T-helper 1 cell treated with Interleukin-12 subunit alpha and Interleukin-12 subunit beta and Interleukin-4 antibody, amounts not matched to agents 30 μg/mL and 1 μg/mL, for 36 hours (primary cell): Measurements from ENCODE around the gene HPS6.
A peak's percentile ranks its signal among the peaks of the same experiment; 100 is the strongest.

Experiments
- H3K27ac Mint-ChIP-seq: one replicate; pipeline ENCODE4 v1.8.0; 2021; ENCODE audit warnings: mild to moderate bottlenecking, mixed read lengths
- H3K27me3 Mint-ChIP-seq: one replicate; pipeline ENCODE4 v1.8.0; 2021; ENCODE audit warnings: low read depth, mixed read lengths
- H3K36me3 Mint-ChIP-seq: one replicate; pipeline ENCODE4 v1.8.0; 2021; ENCODE audit warnings: low read depth, mixed read lengths
- H3K4me1 Mint-ChIP-seq: one replicate; pipeline ENCODE4 v1.8.0; 2021; ENCODE audit warnings: low read depth, mixed read lengths
- H3K4me3 Mint-ChIP-seq: one replicate; pipeline ENCODE4 v1.8.0; 2021; ENCODE audit warnings: mild to moderate bottlenecking, moderate library complexity, mixed read lengths
- H3K9me3 Mint-ChIP-seq: one replicate; pipeline ENCODE4 v1.8.0; 2021; ENCODE audit warnings: mixed read lengths

HPS6 gene

GRCh38 chr10:102059987-102060386, 5.2 kb upstream of the HPS6 start:
- H3K4me1 Mint-ChIP-seq: peaks cover 21% of the 10 kb centered on the region
- no peaks in the 10 kb centered on the region for H3K27me3 Mint-ChIP-seq
- H3K9me3 Mint-ChIP-seq: no peaks in the 10 kb centered on the region
- H3K36me3 Mint-ChIP-seq: peaks cover 5% of the 10 kb centered on the region
- H3K4me3 Mint-ChIP-seq: no peak overlapping the region
- H3K27ac Mint-ChIP-seq: no peak overlapping the region

GRCh38 chr10:102064503-102064867, 664 bp upstream of the HPS6 start:
- H3K27ac Mint-ChIP-seq: peak overlapping the region; percentile 93
- peaks cover 2% of the 10 kb centered on the region for H3K36me3 Mint-ChIP-seq
- no peaks in the 10 kb centered on the region for H3K9me3 Mint-ChIP-seq
- peaks cover 26% of the 10 kb centered on the region for H3K4me1 Mint-ChIP-seq
- H3K27me3 Mint-ChIP-seq: no peaks in the 10 kb centered on the region
- H3K4me3 Mint-ChIP-seq: peak overlapping the region; percentile 82

GRCh38 chr10:102065561-102066398, 631 bp downstream of the HPS6 start:
- Mint-ChIP-seq H3K4me1 (peaks cover 26% of the 10 kb centered on the region), H3K27me3 (no peaks in the 10 kb centered on the region), H3K36me3 (peaks cover 4% of the 10 kb centered on the region), H3K4me3 (peak overlapping the region; percentile 85), H3K27ac (peak overlapping the region; percentile 81), H3K9me3 (no peaks in the 10 kb centered on the region)

GRCh38 chr10:102066399-102067088, 1.4 kb downstream of the HPS6 start:
- Mint-ChIP-seq H3K4me3 (peak overlapping the region; percentile 85), H3K27me3 (no peaks in the 10 kb centered on the region), H3K4me1 (peaks cover 26% of the 10 kb centered on the region), H3K9me3 (no peaks in the 10 kb centered on the region), H3K27ac (peak overlapping the region; percentile 81), H3K36me3 (peaks cover 4% of the 10 kb centered on the region)

- Mint-ChIP-seq H3K36me3 (peaks cover 4% of the 10 kb centered on the region), H3K9me3 (no peaks in the 10 kb centered on the region), H3K4me3 (peak overlapping the region; percentile 51), H3K27me3 (no peaks in the 10 kb centered on the region), H3K4me1 (peaks cover 26% of the 10 kb centered on the region), H3K27ac (peak overlapping the region; percentile 57)
Observed at GRCh38 chr10:102067091-102067916, 2.2 kb downstream of the HPS6 start.

GRCh38 chr10:102068216-102068615, 3.1 kb downstream of the HPS6 start:
- Mint-ChIP-seq H3K9me3 (no peaks in the 10 kb centered on the region), H3K27ac (no peak overlapping the region), H3K27me3 (no peaks in the 10 kb centered on the region), H3K36me3 (peaks cover 7% of the 10 kb centered on the region), H3K4me3 (no peak overlapping the region), H3K4me1 (peaks cover 25% of the 10 kb centered on the region)

- Mint-ChIP-seq H3K27ac (no peak overlapping the region), H3K36me3 (peaks cover 7% of the 10 kb centered on the region), H3K4me3 (no peak overlapping the region)
Observed at GRCh38 chr10:102069071-102069470, 3.9 kb downstream of the HPS6 start.

GRCh38 chr10:102072673-102073527, 7.8 kb downstream of the HPS6 start:
- H3K9me3 Mint-ChIP-seq: no peaks in the 10 kb centered on the region
- H3K4me3 Mint-ChIP-seq: no peak overlapping the region
- H3K4me1 Mint-ChIP-seq: peaks cover 5% of the 10 kb centered on the region
- no peak overlapping the region for H3K27ac Mint-ChIP-seq
- H3K27me3 Mint-ChIP-seq: no peaks in the 10 kb centered on the region
- peaks cover 7% of the 10 kb centered on the region for H3K36me3 Mint-ChIP-seq

More at GRCh38 chr10:102069071-102069470, 3.9 kb downstream of the HPS6 start:
- Mint-ChIP-seq H3K27me3 (no peaks in the 10 kb centered on the region), H3K9me3 (no peaks in the 10 kb centered on the region), H3K4me1 (peaks cover 23% of the 10 kb centered on the region)

- Mint-ChIP-seq H3K27me3 (no peaks in the 10 kb centered on the region), H3K9me3 (no peaks in the 10 kb centered on the region), H3K4me1 (no peaks in the 10 kb centered on the region), H3K27ac (no peak overlapping the region), H3K4me3 (no peak overlapping the region), H3K36me3 (no peaks in the 10 kb centered on the region)
Observed at GRCh38 chr10:102083541-102083940, 18.4 kb downstream of the HPS6 start.

- Mint-ChIP-seq H3K4me3 (no peak overlapping the region), H3K27ac (no peak overlapping the region), H3K9me3 (no peaks in the 10 kb centered on the region), H3K27me3 (no peaks in the 10 kb centered on the region), H3K4me1 (no peaks in the 10 kb centered on the region), H3K36me3 (no peaks in the 10 kb centered on the region)
Observed at GRCh38 chr10:102085336-102085735, 20.2 kb downstream of the HPS6 start.

GRCh38 chr10:102086196-102086595, 21.0 kb downstream of the HPS6 start:
- Mint-ChIP-seq H3K9me3 (no peaks in the 10 kb centered on the region), H3K4me3 (no peak overlapping the region), H3K4me1 (no peaks in the 10 kb centered on the region), H3K27ac (no peak overlapping the region), H3K27me3 (no peaks in the 10 kb centered on the region), H3K36me3 (no peaks in the 10 kb centered on the region)

GRCh38 chr10:102090772-102091171, 25.6 kb downstream of the HPS6 start:
- Mint-ChIP-seq H3K4me1 (no peaks in the 10 kb centered on the region), H3K36me3 (no peaks in the 10 kb centered on the region), H3K27me3 (no peaks in the 10 kb centered on the region), H3K27ac (no peak overlapping the region), H3K4me3 (no peak overlapping the region), H3K9me3 (no peaks in the 10 kb centered on the region)

GRCh38 chr10:102096449-102096848, 31.3 kb downstream of the HPS6 start:
- Mint-ChIP-seq H3K4me3 (no peak overlapping the region), H3K27ac (no peak overlapping the region), H3K36me3 (peaks cover 8% of the 10 kb centered on the region), H3K27me3 (no peaks in the 10 kb centered on the region), H3K4me1 (no peaks in the 10 kb centered on the region), H3K9me3 (no peaks in the 10 kb centered on the region)

- Mint-ChIP-seq H3K27me3 (no peaks in the 10 kb centered on the region), H3K9me3 (no peaks in the 10 kb centered on the region), H3K27ac (no peak overlapping the region), H3K4me1 (peaks cover 10% of the 10 kb centered on the region), H3K36me3 (peaks cover 14% of the 10 kb centered on the region), H3K4me3 (no peak overlapping the region)
Observed at GRCh38 chr10:102101152-102101551, 36.0 kb downstream of the HPS6 start.
